Measurements from ENCODE around the gene MTOR.

- TF ChIP-seq CTCF (conservative IDR thresholded peaks at IDR 0.05; ENCODE audit: low read depth, low read length) = no peak
- TF ChIP-seq EZH2 (IDR thresholded peaks at IDR 0.05; ENCODE audit: low read length, unreplicated experiment) = no peak
- TF ChIP-seq EZH2phosphoT487 (IDR thresholded peaks at IDR 0.05; ENCODE audit: borderline replicate concordance, low read length) = no peak
Observed at GRCh38 chr1:11299225-11299574, 36.8 kb upstream of the MTOR start.
